ENCODE data around the gene PAX2.

DNA sequence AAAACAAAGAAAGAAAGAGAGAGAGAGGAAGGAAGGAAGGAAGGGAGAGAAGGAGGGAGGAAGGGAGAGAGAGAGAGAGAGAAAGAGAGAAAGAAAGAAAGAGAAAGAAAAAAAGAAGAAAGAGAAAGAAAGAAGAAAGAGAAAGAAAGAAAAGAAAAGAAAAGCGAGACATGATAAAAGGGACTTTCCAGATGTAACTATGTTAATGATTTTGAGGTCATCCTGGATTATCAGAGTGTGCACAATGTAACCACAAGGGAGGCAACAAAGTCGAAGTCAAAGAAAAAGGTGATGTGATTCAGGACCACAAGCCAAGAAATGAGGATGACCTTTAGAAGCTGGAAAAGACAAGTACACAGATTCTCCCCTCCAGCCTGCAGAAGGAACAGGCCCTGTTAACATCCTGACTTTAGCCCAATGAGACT is 48.9 kb upstream of the PAX2 start:
- no peak for TF ChIP-seq TEAD2 (CRISPR knock-in tag; IDR thresholded peaks at IDR 0.05)
- TF ChIP-seq ZC3H13 (CRISPR knock-in tag; IDR thresholded peaks at IDR 0.05): no peak
- no peak for TF ChIP-seq MAZ (IDR thresholded peaks at IDR 0.05; ENCODE audit: borderline replicate concordance, low read depth, low read length)
- TF ChIP-seq MAZ (CRISPR knock-in tag; IDR thresholded peaks at IDR 0.05; ENCODE audit: low read depth): no peak
- TF ChIP-seq, protein P1, sequence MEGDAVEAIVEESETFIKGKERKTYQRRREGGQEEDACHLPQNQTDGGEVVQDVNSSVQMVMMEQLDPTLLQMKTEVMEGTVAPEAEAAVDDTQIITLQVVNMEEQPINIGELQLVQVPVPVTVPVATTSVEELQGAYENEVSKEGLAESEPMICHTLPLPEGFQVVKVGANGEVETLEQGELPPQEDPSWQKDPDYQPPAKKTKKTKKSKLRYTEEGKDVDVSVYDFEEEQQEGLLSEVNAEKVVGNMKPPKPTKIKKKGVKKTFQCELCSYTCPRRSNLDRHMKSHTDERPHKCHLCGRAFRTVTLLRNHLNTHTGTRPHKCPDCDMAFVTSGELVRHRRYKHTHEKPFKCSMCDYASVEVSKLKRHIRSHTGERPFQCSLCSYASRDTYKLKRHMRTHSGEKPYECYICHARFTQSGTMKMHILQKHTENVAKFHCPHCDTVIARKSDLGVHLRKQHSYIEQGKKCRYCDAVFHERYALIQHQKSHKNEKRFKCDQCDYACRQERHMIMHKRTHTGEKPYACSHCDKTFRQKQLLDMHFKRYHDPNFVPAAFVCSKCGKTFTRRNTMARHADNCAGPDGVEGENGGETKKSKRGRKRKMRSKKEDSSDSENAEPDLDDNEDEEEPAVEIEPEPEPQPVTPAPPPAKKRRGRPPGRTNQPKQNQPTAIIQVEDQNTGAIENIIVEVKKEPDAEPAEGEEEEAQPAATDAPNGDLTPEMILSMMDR (CRISPR knock-in tag; IDR thresholded peaks at IDR 0.05): no peak
- TF ChIP-seq ZNF143 (CRISPR knock-in tag; IDR thresholded peaks at IDR 0.05): no peak
- no peak for TF ChIP-seq POLR2A (IDR thresholded peaks at IDR 0.05; ENCODE audit: insufficient read depth in 1 of 2, low read depth in 2 of 2, low read length in 2 of 2)
- TF ChIP-seq ZBTB1 (CRISPR knock-in tag; IDR thresholded peaks at IDR 0.05; ENCODE audit: borderline replicate concordance): no peak
- TF ChIP-seq ARHGAP35 (CRISPR knock-in tag; IDR thresholded peaks at IDR 0.05; ENCODE audit: borderline replicate concordance): no peak
- TF ChIP-seq, protein P2, sequence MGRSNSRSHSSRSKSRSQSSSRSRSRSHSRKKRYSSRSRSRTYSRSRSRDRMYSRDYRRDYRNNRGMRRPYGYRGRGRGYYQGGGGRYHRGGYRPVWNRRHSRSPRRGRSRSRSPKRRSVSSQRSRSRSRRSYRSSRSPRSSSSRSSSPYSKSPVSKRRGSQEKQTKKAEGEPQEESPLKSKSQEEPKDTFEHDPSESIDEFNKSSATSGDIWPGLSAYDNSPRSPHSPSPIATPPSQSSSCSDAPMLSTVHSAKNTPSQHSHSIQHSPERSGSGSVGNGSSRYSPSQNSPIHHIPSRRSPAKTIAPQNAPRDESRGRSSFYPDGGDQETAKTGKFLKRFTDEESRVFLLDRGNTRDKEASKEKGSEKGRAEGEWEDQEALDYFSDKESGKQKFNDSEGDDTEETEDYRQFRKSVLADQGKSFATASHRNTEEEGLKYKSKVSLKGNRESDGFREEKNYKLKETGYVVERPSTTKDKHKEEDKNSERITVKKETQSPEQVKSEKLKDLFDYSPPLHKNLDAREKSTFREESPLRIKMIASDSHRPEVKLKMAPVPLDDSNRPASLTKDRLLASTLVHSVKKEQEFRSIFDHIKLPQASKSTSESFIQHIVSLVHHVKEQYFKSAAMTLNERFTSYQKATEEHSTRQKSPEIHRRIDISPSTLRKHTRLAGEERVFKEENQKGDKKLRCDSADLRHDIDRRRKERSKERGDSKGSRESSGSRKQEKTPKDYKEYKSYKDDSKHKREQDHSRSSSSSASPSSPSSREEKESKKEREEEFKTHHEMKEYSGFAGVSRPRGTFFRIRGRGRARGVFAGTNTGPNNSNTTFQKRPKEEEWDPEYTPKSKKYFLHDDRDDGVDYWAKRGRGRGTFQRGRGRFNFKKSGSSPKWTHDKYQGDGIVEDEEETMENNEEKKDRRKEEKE (IDR thresholded peaks at IDR 0.05): no peak
- TF ChIP-seq KAT8 (CRISPR knock-in tag; IDR thresholded peaks at IDR 0.05): no peak
- no peak for TF ChIP-seq POLR2AphosphoS2 (IDR thresholded peaks at IDR 0.05; ENCODE audit: low read depth, low read length)

Data from HepG2 (cell line).